ENCODE data around the gene DAO.

GRCh38 chr12:108840605-108841332 is 39.1 kb upstream of the DAO start:
- TF ChIP-seq CTCF (IDR thresholded peaks at IDR 0.05) (no peak), POLR2A (IDR thresholded peaks at IDR 0.05) (no peak)
